Endodermal cell (in vitro differentiated cells): ENCODE data around the gene NRG2. TPM values are rescaled to one million over a fixed set of nuclear protein-coding genes. Genes with fewer than 3 reads are reported as not detected.

Source experiments
- DNase-seq: peaks from one replicate; pipeline ENCODE4 v3.0.0-alpha.2; 2017
- H3K27ac ChIP-seq: 2 replicates; pipeline ENCODE4 v1.5.1; 2013; ENCODE audit warnings: mild to moderate bottlenecking, low read depth, low read length, moderate library complexity
- H3K27me3 ChIP-seq: 2 replicates; pipeline ENCODE4 v1.6.1; 2013; ENCODE audit warnings: mild to moderate bottlenecking, low read length, moderate library complexity; ENCODE audit not compliant: insufficient read depth, control insufficient read depth, poor library complexity, severe bottlenecking
- H3K36me3 ChIP-seq: 2 replicates; pipeline ENCODE4 v1.7.0; 2013; ENCODE audit warnings: mild to moderate bottlenecking, low read length, moderate library complexity; ENCODE audit not compliant: control insufficient read depth, insufficient read depth
- H3K4me1 ChIP-seq: one replicate; pipeline ENCODE4 v1.7.0; 2013; ENCODE audit warnings: low read length; ENCODE audit not compliant: control insufficient read depth, insufficient read depth
- H3K4me3 ChIP-seq: 2 replicates; pipeline ENCODE4 v1.5.1; 2013; ENCODE audit warnings: mild to moderate bottlenecking, low read length, moderate library complexity
- H3K9ac ChIP-seq: 2 replicates; pipeline ENCODE4 v1.6.1; 2013; ENCODE audit warnings: mild to moderate bottlenecking, low read length, moderate library complexity; ENCODE audit not compliant: poor library complexity, severe bottlenecking; ENCODE audit errors: extremely low read depth
- H3K9me3 ChIP-seq: 2 replicates; pipeline ENCODE4 v1.6.1; 2013; ENCODE audit warnings: mild to moderate bottlenecking, low read length, moderate library complexity; ENCODE audit not compliant: control insufficient read depth
- H3K27ac Mint-ChIP-seq: 2 replicates; pipeline ENCODE4 v1.8.0; 2020; ENCODE audit warnings: mixed read lengths
- H3K27me3 Mint-ChIP-seq: 2 replicates; pipeline ENCODE4 v1.8.0; 2021; ENCODE audit warnings: mild to moderate bottlenecking, mixed read lengths; ENCODE audit not compliant: insufficient read depth
- H3K36me3 Mint-ChIP-seq: 2 replicates; pipeline ENCODE4 v1.8.0; 2020; ENCODE audit warnings: low read depth, mixed read lengths
- H3K4me1 Mint-ChIP-seq: 2 replicates; pipeline ENCODE4 v1.8.0; 2020; ENCODE audit warnings: mixed read lengths
- H3K4me3 Mint-ChIP-seq: 2 replicates; pipeline ENCODE4 v1.8.0; 2020; ENCODE audit warnings: mild to moderate bottlenecking, moderate library complexity, mixed read lengths
- H3K9me3 Mint-ChIP-seq: 2 replicates; pipeline ENCODE4 v1.8.0; 2020; ENCODE audit warnings: mild to moderate bottlenecking, mixed read lengths
- CTCF ChIP-seq: fragments of 200-600 bp; sonication (generic); conservative IDR thresholded peaks from 2 replicates; pipeline ENCODE4 v1.5.0; 2021; ENCODE audit warnings: antibody characterized with exemption, mild to moderate bottlenecking
- WGBS, 2 experiments: methylation state at CpG; one replicate each; pipeline versions ENCODE4 v1.1.5 to v1.1.7; 2013; ENCODE audit warnings: missing lambda C conversion rate in 2 of 2, mixed read lengths in 1 of 2; ENCODE audit not compliant: insufficient coverage in 1 of 2, insufficient read length in 1 of 2; 5-methylcytosine and 5-hydroxymethylcytosine counted together
- total RNA-seq, 2 donors: library from RNA; stranded (reverse); fragmentation: NEBNext Ultra II Directional in 1 of 2; extraction: Animal tissue kit (Norgen Biotek cat#: 25700) in 1 of 2; gene quantifications; 2 replicates in 1 of 2; 3 replicates in 1 of 2; pipeline ENCODE4 v1.2.1, GENCODE V29; 2021

NRG2 gene
- total RNA-seq, 2 donors from 2014 or later = 10.8 to 12.5 TPM

- no peaks in the 10 kb centered on the region for H3K9me3 ChIP-seq
- peaks cover 5% of the 10 kb centered on the region for H3K4me1 ChIP-seq
- no peak overlapping the region for H3K27ac Mint-ChIP-seq
- no peaks in the 10 kb centered on the region for H3K9me3 Mint-ChIP-seq
- peaks cover 5% of the 10 kb centered on the region for H3K27me3 ChIP-seq
- 89 to 91% methylated on average over 5 to 6 of the region's 6 CpGs for WGBS, 2 experiments
- H3K36me3 ChIP-seq = no peaks in the 10 kb centered on the region
- H3K9ac ChIP-seq = no peak overlapping the region
- H3K36me3 Mint-ChIP-seq = no peaks in the 10 kb centered on the region
- peaks cover 33% of the 10 kb centered on the region for H3K4me1 Mint-ChIP-seq
- no peak overlapping the region for H3K4me3 ChIP-seq
- H3K4me3 Mint-ChIP-seq = no peak overlapping the region
- H3K27ac ChIP-seq = no peak overlapping the region
- H3K27me3 Mint-ChIP-seq = peaks cover 21% of the 10 kb centered on the region
- TF ChIP-seq CTCF = no peak
- DNase-seq = no peak
These were observed 91.7 kb downstream of the NRG2 start for GRCh38 chr5:139951296-139951924.

GRCh38 chr5:139950436-139950835, 92.7 kb downstream of the NRG2 start:
- H3K27me3 Mint-ChIP-seq = peaks cover 26% of the 10 kb centered on the region
- no peak for TF ChIP-seq CTCF
- peaks cover 23% of the 10 kb centered on the region for H3K4me1 Mint-ChIP-seq
- Histone ChIP-seq H3K27ac (no peak overlapping the region), H3K9ac (no peak overlapping the region), H3K4me3 (no peak overlapping the region), H3K9me3 (no peaks in the 10 kb centered on the region), H3K36me3 (no peaks in the 10 kb centered on the region), H3K27me3 (peaks cover 14% of the 10 kb centered on the region), H3K4me1 (no peaks in the 10 kb centered on the region)
- WGBS, 2 experiments = 92% methylated on average over 2 of the region's 2 CpGs; no CpG with 5 or more reads in 1 of the 2 experiments
- no peaks in the 10 kb centered on the region for H3K36me3 Mint-ChIP-seq
- H3K9me3 Mint-ChIP-seq = no peaks in the 10 kb centered on the region
- no peak overlapping the region for H3K4me3 Mint-ChIP-seq
- no peak overlapping the region for H3K27ac Mint-ChIP-seq
- no peak for DNase-seq

- H3K36me3 ChIP-seq = no peaks in the 10 kb centered on the region
- H3K27ac Mint-ChIP-seq = no peak overlapping the region
- no peak overlapping the region for H3K27ac ChIP-seq
- no peak for DNase-seq
- no peaks in the 10 kb centered on the region for H3K9me3 Mint-ChIP-seq
- no peaks in the 10 kb centered on the region for H3K9me3 ChIP-seq
- no peak overlapping the region for H3K4me3 ChIP-seq
- 89 to 100% methylated on average over 1 of the region's 1 CpG for WGBS, 2 experiments
- no peak overlapping the region for H3K4me3 Mint-ChIP-seq
- H3K4me1 Mint-ChIP-seq = peaks cover 16% of the 10 kb centered on the region
- no peaks in the 10 kb centered on the region for H3K4me1 ChIP-seq
- no peak for TF ChIP-seq CTCF
- no peak overlapping the region for H3K9ac ChIP-seq
- H3K36me3 Mint-ChIP-seq = no peaks in the 10 kb centered on the region
- peaks cover 21% of the 10 kb centered on the region for H3K27me3 ChIP-seq
- peaks cover 34% of the 10 kb centered on the region for H3K27me3 Mint-ChIP-seq
These were observed 93.4 kb downstream of the NRG2 start for GRCh38 chr5:139949710-139950109.
